LHCN-M2 (cell line): ENCODE data around the gene LIMD2. TPM values are rescaled to one million over a fixed set of nuclear protein-coding genes. Genes with fewer than 3 reads are reported as not detected.
"Not testable (repeated sequence)": the region's sequence is repeated elsewhere in the genome, so short reads cannot be mapped to it uniquely, and the experiment has no call there.

Experiments
- DNase-seq: peaks from one replicate; pipeline ENCODE4 v3.0.0-alpha.2; 2012; ENCODE audit warnings: low read depth
- polyA plus RNA-seq: library from polyadenylated mRNA; unstranded; fragments of >200 nt; gene quantifications from one replicate; pipeline ENCODE4 v1.2.1, GENCODE V29; 2012; ENCODE audit warnings: missing spikeins
- total RNA-seq: library from RNA; depleted of rRNA; stranded (reverse); fragments of >200 nt; gene quantifications from 2 replicates; pipeline ENCODE4 v1.2.3, GENCODE V29; 2014; rRNA removed

LIMD2 gene
- total RNA-seq = 10.5 and 11.7 TPM in 2 replicates
- 23.2 TPM for polyA plus RNA-seq

DNA sequence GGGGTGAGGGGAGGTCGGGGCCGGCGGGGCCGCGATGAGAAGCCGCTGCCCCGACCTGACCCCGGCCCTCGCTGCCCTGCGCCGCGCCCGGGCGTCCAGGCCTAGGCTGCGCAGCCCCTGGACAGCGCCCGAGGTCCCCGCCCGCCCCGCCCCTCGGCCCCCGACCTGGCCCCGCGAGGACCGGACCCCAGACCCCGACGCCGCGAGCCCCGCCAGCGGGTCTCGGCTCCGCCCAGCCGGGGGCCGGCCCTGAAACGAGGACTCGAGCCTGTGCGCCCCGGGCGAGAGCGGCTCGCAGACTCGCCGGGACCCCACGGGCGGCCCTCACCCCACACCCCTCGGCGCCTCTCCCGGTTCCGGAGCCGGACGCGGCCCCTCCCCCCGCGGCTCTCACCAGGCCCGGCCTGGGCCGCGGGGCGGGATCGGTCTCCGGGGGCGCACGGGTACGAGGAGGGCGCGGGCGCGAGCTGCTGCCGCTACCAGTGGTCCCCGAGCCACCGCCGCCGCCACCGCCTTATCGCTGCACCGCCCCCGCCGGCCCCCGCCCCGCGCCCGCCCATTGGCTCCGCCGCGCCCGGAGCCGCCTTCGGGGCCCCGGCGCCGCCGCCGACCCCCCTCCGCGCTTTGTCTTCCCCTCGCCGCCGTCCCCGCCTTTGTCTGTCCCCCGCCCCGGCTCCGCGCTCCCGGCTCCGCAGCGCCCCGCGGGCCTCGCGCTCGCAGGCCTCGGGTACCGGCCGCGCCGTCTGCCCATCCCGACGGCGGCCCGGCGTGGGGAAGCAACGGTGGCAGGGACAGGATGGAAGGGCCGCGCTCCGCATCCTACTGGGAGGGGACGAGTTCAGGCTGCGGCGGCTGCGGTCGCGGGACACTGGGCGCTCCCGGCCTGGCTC, at the start of gene LIMD2:
Gene LIMD2, minus strand, starts transcription at position 488 of the 890 bp plus-strand sequence. CDS start 827 bp downstream, outside the sequence.
- DNase-seq = no peak

DNA sequence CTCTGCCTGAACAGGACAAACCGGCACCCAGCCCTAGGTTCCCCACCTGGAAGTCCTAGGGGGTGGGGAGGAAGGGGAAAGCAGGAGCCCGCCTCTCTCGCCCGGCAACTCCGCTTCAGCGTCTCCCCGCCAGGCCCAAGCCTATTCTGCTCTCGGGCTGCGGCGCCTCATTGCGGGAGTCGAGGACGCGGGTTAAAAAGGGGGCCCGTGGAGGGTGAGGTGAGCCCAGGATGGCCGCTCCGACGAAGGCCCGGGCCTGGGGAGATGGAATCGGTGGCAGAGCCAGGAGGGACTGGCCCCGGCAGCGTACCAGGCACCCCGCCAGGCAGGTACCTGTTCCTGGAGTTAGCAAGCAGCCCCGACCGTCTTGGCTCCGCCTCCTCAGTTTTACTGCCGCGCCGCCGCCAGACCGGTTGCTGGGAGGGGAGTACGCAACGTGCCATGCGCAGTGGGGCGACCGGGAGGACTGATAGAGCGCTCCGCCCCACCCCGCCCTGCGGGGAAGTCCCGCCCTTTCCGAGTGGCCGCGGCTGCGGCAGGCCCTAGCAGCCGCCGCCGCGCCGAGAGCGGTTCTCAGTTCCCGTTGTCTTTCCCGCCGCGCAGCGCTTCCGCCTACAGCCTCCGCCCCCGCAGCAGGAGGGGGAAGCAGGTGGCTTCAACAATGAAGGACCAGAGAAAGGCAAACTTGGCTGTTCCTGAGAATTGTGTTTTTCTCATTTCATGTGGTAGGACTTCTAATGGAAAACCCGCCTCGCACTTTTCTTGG, 41.7 kb upstream of the LIMD2 start, which contains the start of gene STRADA:
Gene STRADA, minus strand, starts transcription at position 392 of the 766 bp plus-strand sequence. CDS start 13,430 bp downstream, outside the sequence.
- peak; percentile 95 for DNase-seq

DNA sequence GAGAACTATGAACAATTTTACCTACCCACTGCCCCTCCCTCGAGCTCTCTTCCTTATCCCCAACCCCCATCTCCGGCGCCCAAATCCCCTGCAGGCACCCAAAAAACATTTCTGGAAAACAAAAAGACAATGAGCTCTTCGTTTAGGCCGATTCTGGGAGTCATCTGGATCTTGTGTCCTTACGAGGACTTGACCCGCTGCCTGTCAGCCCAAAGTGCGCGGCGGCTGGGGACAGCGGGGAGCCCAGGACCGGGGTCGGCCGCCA, 41.1 kb upstream of the LIMD2 start:
- DNase-seq = no peak

DNA sequence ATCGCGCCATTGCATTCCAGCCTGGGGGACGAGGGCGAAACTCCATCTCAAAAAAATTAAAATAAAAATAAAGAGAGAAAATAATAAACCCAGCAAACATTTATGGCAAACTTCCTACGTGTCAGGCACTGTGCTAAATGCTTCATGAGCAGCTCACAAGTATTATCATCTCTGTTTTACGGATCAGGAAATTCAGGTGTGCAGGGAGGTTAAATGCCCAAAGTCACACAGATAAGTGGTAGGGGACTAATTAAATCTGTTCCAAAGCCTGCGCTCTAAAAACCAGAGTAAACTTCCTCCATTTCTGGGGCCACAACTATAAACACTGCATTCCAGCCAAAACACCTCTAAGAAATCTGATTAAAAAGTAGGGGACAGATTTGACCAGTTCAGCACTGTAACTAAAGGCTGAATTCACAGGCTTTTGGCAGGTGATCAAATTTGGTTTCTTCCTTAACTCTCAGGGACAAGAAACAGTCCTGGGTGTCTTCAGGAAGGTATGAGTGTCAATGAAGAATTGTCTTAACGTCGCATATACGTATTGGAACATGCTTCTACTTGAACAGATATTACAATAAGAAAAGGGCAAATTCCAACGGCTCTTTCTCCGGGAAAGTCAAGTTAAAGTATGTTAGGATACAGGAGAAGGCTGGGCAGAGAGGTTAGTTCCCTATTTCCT, 40.7 kb upstream of the LIMD2 start:
- DNase-seq = no peak

DNA sequence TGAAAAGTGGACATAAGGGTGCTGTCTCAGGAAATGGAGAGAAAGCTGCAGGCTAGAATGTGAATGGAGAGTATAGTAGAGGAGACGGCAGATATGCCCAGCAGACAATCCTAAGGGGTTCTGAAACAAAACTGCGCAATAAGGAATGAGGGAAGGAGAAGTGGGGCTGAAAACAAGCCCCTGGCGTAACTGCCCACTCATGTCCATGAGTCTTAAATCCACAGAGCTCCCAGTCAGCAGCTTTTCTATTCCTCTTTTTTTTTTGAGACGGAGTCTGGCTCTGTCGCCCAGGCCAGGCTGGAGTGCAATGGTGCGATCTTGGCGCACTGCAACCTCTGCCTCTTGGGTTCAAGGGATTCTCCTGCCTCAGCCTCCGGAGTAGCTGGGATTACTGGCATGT, 35.8 kb upstream of the LIMD2 start:
- DNase-seq = no peak

DNA sequence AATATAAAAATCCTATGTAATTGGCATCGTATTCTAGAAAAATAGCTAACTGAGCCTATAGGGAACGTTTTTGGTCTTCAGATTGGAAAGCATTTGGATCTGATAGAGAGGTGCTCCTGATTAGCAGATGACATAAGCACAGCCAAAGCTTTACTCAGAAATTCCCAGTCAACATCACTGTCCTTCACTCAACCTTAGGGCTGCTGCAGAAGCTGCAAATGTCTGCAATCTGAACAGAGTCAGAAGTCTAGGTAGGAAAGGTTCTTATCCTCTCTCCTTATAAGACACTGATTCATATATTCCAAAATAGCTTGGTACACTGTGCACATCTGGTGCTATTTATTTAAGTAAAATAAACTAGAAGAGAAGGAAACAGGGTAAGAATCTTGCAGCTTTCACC, 22.5 kb upstream of the LIMD2 start:
- no peak for DNase-seq

DNA sequence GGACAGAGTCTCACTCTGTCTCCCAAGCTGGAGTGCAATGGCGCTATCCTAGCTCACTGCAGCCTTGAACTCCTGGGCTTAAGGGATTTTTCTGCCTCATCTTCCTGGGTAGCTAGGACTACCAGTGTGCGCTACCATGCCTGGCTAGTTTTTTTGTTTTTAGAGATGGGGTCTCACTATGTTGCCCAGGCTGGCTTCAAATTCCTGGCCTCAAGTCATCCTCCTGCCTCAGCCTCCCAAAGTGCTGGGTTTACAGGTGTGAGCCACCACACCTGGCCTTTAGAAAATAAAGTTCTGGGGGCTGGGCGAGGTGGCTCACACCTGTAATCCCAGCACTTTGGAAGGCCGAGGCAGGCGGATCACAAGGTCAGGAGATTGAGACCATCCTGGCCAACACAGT, 20.3 kb upstream of the LIMD2 start:
- not testable (repeated sequence) for DNase-seq

DNA sequence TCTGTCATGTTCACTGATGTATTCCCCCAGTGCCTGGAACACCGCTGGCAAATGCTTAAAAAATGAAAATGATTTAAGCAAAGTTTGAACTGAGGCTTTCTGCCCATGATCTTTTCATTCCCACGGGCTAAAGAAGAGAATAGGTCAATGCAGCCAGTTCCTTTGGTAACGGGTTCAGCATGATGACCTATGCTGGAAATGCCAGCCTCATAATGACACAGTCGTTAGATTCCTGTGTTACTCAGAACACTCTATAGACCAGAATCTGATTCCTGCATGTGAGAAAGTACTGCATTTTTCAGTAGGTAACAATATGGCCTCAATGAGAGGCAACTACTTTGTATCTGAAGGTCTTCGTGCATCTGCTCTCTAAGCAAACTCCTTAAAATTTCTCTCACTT, 19.1 kb upstream of the LIMD2 start:
- no peak for DNase-seq

DNA sequence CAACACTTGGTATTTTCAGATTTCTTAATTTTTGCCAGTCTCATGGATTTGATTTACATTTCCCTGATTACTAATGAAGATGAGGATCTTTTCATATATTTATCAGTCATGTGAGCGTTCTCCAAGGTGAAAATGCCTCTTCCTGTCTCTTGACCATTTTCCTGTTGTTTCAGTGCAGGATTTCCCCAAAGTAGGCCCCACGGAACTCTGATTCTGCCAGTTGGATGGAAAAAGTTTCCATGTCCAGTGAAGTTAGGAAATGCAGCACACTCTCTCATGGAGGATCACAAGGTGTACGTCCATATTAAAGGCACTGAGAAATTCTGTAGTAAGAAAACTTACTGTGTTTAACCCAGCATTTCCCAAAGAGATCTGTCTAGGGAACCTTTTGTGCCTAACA, 16.5 kb upstream of the LIMD2 start:
- DNase-seq = no peak

DNA sequence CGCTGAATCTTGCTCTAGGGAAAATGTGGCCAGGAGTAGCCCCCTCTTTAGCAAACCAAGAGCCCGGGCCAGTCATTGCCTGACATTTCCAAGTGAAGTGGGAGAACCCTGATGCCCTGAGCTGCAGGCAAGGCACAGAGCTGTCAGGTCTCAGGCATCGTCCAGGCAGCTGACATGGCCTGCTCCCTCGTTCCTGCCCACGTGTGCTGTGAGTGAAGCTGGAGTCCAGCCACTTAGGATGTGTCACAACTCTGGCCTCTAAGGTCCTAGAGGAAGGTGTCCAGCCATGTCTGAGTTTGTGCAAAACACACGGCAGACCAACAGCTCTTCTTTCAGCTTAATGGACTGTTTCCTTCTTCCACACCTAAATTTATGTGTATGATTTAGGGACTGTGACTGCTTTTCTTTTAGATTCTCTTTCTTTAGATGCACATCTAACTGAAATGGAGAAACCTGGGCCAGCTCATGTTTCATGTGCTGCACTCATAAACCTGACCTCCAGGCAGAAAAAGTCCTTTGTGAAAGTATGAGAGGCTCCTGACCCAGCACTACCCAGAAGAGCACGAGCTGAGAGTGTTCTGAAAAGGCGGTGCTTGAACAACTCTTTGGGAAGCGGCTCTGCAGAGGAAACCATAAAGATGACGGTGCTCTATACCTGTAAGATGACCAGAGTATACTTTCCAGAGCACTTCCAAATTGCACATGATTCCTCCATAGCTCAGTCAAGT, 14.8 kb upstream of the LIMD2 start:
- DNase-seq = peak; percentile 13

DNA sequence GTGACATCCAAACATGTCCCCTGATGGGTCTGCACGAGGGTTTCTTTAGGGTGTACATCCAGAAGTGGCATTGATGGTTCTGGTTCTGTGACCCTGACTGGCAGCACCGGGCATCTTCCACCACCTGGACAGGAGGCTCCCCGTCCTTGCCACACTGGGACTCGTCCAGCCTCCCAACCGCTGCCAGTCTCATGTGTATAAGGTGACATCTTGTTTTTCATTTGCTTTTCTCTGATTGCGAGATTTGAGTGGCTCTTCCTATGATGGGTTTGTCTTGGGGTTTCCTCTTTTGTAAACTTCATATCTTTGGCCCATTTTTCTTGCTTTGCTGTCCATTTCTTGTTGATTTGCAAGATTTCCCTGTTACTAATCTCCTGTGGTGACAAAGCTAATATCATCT, 9.2 kb upstream of the LIMD2 start:
- no peak for DNase-seq

DNA sequence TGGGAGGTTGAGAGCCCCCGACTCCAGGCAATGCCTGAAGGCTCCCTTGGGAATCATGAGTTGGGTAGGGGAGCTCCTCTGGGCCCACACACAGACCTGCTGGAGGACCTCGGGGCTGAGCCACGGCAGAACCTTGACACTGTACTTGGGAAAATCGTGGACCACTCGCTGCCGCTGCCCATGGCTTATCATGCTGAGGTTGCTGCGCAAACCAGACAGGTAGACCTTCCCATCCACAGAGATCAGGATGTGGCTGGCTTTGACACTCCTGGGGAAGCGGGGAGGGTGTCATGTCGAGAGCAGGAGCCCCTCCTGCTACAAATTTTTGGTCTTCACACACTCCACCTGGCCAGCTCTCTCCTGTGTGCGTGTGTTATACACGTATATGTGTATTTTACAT, 7.2 kb upstream of the LIMD2 start:
- DNase-seq = no peak

DNA sequence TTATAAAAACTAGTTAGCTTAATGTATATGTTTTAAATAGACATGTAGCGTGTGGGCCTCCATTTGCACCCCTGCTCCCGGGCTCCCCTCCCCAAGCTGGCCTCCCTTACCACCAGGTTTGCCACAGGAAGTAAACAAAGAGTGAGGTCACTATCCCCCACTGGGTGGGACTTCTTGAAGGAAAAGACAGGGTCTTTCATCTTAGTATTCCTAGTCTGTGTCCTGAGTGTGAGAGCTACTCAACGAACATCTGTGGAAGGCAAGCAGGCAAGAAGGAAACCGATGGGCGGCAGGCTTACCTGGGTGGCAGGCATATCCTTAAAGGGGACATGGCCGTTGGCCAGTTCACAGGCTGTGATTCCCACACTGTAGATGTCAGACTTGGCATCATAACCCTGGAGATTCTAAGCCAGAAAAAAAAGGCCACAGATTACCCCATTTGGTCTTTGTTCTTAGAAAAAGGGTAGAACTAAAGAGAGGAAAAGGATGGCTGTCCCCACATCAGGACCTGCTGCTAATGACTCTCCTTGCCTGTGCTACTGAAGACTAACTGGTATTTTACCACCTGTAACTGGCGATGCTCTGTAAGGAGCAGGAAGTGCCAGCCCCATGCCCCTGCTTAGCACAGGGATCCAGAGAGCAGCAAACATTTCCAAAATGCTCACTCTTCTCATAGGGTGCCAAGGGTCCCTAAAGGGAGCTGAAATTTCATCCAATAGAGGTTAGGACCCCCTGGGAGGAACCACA, 6.6 kb upstream of the LIMD2 start:
- DNase-seq = no peak

DNA sequence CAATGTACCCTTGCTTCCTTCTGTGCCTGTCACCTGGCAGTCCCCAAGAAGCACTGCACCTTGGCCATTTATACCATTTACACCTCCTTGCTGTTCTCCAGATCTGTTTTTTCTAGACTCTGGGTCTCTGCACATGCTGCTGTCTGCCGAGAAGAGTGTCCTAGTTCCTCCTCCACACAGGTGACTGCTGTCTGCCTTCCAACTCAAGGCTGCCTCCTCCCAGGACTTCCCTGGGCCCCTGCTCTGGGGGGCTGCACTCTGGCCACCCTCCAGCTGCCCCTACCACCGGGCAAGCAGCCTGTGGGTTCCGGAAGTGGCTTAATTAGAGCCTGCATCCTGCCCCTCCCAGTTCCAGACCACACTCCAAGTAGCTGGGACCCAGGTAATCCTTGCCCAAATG, 5.7 kb upstream of the LIMD2 start:
- no peak for DNase-seq

DNA sequence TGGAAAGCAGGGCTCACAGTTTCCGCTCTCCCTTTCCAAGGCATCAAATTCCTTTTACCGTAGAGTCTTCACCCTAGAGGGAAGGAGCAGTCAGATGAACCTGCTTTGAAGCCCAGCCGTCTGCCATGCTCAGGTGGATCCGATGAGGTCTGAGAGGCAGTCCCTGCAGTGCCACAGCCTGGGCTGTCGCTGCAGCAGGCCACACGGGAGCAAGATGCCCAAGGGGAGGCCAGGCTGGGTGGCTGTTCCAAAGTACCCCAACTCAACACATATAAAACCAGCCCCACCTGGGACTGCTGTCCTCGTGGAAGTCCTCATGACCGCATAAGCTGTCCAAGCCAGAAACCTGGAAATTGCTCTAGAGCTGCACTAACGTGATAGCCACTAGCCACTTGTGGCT, 4.9 kb upstream of the LIMD2 start:
- no peak for DNase-seq

DNA sequence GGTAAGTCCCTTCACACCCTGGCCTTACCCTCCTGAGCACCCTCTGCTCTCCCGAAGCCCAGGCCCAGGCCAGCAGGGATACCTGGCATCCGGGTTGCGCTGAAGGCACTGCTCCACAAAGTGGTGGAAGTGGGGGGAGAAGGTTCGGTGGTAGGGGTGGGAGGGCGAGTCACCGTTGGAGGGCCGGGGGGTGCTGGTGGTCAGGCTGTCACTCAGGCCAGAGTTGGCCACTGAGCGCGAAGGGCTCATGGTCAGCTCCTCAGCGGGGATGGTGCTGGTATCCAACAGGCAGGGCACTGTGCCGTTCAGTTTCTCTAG, 4.3 kb upstream of the LIMD2 start:
- DNase-seq = no peak

DNA sequence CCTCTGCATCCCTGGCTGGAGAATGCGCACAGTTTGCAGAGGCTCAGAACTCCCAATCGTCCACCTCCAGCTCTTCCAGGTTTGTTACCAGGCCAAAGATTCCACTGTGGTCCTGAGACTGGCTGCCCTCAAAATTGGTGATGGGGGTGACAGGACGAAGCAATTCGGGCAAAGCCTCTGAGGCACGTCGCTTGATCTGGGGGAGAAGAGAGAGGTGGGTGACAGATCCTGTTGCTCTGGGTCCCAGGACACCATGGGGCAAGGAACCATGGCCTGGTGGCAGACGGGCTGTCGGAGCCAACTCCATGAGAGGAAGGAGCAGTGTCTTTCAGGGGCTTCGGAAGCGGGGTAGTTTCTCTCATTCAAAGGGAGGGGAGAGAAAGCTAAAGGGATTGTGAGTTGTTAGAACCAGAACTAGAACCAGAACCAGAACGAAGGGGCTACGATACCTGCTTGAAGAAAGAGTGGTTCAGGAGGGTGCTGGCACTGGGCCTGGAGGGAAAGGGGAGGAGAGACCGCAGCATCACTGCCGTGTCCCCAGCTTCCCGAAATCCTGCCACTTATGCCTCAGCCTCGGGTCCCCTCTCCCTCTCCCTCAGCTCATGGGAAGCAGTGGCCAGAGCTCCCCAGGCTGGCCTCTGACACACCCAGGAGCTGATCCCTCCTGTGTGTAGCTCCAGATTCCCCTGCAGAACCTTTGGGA, 3.8 kb upstream of the LIMD2 start:
- no peak for DNase-seq

DNA sequence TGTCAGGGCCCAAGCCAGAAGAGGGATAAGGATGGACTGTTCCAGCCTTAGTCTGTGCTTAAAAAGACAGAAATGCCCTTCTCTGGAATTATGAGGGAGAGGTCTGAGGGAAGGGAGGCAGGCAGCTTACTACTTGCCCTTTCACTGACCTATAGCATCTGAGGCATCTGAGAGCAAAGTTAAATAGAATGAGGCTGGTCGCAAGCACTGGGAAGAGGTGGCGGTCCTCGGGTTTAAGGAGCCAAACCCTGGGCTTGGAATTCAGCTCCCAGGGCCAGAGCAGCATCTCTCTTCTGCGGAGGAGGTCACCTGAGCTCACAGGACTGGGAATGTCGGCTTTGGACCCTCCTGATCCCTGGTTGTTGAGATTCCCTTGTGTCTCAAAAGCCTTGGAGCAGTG, 3.1 kb upstream of the LIMD2 start:
- no peak for DNase-seq

DNA sequence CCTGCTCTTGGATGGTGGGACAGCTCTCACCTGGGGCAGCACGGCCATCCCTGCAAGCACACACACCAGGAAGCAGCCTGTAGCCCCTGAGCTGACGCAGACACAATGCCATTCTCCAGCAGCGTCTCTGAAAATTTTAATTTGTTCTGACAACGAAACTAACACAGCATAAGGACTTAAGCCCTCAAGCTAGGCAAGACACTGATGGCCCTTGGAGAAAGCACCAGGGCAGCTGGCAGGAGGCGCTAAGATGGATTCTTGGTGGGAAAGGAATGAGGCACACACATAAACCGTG, 2.7 kb upstream of the LIMD2 start:
- DNase-seq = no peak

DNA sequence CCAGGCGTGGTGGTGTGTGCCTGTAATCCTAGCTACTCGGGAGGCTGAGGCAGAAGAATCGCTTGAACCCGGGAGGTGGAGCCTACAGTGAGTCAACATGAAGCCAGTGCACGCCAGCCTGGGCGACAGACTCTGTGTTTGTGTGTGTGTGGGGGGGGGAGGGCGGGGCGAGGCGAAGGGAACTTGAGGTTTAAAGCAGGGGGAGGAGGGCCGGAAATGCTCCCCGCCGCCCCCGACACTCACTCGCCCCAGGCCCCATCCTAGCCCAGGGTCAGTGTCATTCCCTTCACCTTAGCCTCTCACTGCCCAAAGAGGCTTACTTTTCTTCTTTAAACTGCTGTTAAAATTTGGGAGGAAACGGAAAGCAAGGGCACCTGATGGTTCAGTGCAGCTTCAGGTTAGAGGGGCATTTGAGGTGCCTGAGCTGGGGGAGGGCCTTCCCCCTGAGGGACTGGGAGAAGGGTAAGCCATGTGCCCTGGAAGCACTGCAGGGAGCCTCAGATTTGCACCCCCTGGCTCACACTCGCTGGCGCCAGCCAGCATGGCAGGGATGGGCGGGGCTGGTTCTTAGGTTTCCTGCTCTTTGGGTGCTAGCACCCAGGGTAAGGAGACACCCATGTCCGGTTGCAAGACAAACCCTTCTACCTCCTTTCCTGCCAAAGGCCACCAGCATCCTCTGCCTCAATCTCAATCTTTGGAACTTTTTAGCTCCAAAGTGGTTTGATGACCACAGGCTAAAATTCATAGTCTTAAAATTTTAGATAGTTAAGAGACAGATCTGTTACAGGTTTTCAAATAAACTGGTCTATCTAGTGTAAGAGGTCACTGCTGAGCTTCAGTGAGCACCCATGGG, 2.2 kb upstream of the LIMD2 start:
- DNase-seq = no peak
